ENCODE data around the gene TULP3.
A peak's percentile ranks its signal among the peaks of the same experiment; 100 is the strongest.

Gene TULP3

GRCh38 chr12:2960390-2960956 lies 69.8 kb downstream of the TULP3 start:
- no peaks in the 10 kb centered on the region for H3K9me3 ChIP-seq (ENCODE audit: severe bottlenecking)
- no peak for DNase-seq
- peaks cover 7% of the 10 kb centered on the region for H3K36me3 ChIP-seq
- no peak for TF ChIP-seq CTCF (IDR thresholded peaks at IDR 0.05; ENCODE audit: low read depth, low read length)
- H3K4me3 ChIP-seq (ENCODE audit: low read depth, low read length): peak overlapping the region; percentile 86
- no peak overlapping the region for H3K27ac ChIP-seq
- no peaks in the 10 kb centered on the region for H3K27me3 ChIP-seq (ENCODE audit: insufficient read depth, low read depth, severe bottlenecking)

- DNase-seq: no peak
- Histone ChIP-seq H3K36me3 (peaks cover 12% of the 10 kb centered on the region), H3K27me3 (ENCODE audit: insufficient read depth, low read depth, severe bottlenecking) (no peaks in the 10 kb centered on the region), H3K9me3 (ENCODE audit: severe bottlenecking) (no peaks in the 10 kb centered on the region), H3K4me3 (ENCODE audit: low read depth, low read length) (no peak overlapping the region), H3K27ac (no peak overlapping the region)
- TF ChIP-seq CTCF (IDR thresholded peaks at IDR 0.05; ENCODE audit: low read depth, low read length): no peak
Observed at GRCh38 chr12:2960996-2961616, 70.4 kb downstream of the TULP3 start.

GRCh38 chr12:2961705-2962104 lies 71.0 kb downstream of the TULP3 start:
- Histone ChIP-seq H3K4me3 (ENCODE audit: low read depth, low read length) (no peak overlapping the region), H3K36me3 (peaks cover 14% of the 10 kb centered on the region), H3K9me3 (ENCODE audit: severe bottlenecking) (no peaks in the 10 kb centered on the region), H3K27ac (no peak overlapping the region), H3K27me3 (ENCODE audit: insufficient read depth, low read depth, severe bottlenecking) (no peaks in the 10 kb centered on the region)
- DNase-seq: no peak
- TF ChIP-seq CTCF (IDR thresholded peaks at IDR 0.05; ENCODE audit: low read depth, low read length): no peak

- no peaks in the 10 kb centered on the region for H3K9me3 ChIP-seq (ENCODE audit: severe bottlenecking)
- TF ChIP-seq CTCF (IDR thresholded peaks at IDR 0.05; ENCODE audit: low read depth, low read length): no peak
- H3K27me3 ChIP-seq (ENCODE audit: insufficient read depth, low read depth, severe bottlenecking): no peaks in the 10 kb centered on the region
- DNase-seq: peak; percentile 89
- no peak overlapping the region for H3K4me3 ChIP-seq (ENCODE audit: low read depth, low read length)
- H3K36me3 ChIP-seq: peaks cover 24% of the 10 kb centered on the region
- peak overlapping the region; percentile 83 for H3K27ac ChIP-seq
Observed at GRCh38 chr12:2963154-2963759, 72.6 kb downstream of the TULP3 start.

GRCh38 chr12:2963760-2964292 lies 73.1 kb downstream of the TULP3 start:
- DNase-seq: no peak
- Histone ChIP-seq H3K4me3 (ENCODE audit: low read depth, low read length) (no peak overlapping the region), H3K36me3 (peaks cover 24% of the 10 kb centered on the region), H3K27ac (peak overlapping the region; percentile 83), H3K27me3 (ENCODE audit: insufficient read depth, low read depth, severe bottlenecking) (no peaks in the 10 kb centered on the region), H3K9me3 (ENCODE audit: severe bottlenecking) (no peaks in the 10 kb centered on the region)
- no peak for TF ChIP-seq CTCF (IDR thresholded peaks at IDR 0.05; ENCODE audit: low read depth, low read length)

Data from WERI-Rb-1 (cell line).